ENCODE measurements around the gene CCDC90B. TPM values are rescaled to one million over a fixed set of nuclear protein-coding genes. Genes with fewer than 3 reads are reported as not detected.

Gene CCDC90B
- total and polyA plus RNA-seq, 5 donors from 2014 or later: 35.9 to 77.6 (median 70.1) TPM

GRCh38 chr11:83221694-83222093, 64.5 kb downstream of the CCDC90B start:
- Histone ChIP-seq H3K4me1 (ENCODE audit: control insufficient read depth, insufficient read depth, low read length, poor library complexity, severe bottlenecking) (no peaks in the 10 kb centered on the region), H3K36me3 (ENCODE audit: control insufficient read depth, insufficient read depth, low read length) (no peaks in the 10 kb centered on the region), H3K27ac (ENCODE audit: insufficient read depth, low read length, poor library complexity, severe bottlenecking) (no peak overlapping the region), H3K9me3 (ENCODE audit: control insufficient read depth in 2 of 2, low read length in 2 of 2) (no peaks in the 10 kb centered on the region), H3K27me3 (ENCODE audit: control insufficient read depth, insufficient read depth, low read length) (no peaks in the 10 kb centered on the region), H3K4me3 (ENCODE audit: low read depth, low read length) (no peak overlapping the region)
- H3K9me3 Mint-ChIP-seq: no peaks in the 10 kb centered on the region
- no peak for DNase-seq
- no peaks in the 10 kb centered on the region for H3K36me3 Mint-ChIP-seq
- ATAC-seq (ENCODE audit: low read depth in 2 of 2): no peak
- peaks cover 5% of the 10 kb centered on the region for H3K27me3 Mint-ChIP-seq
- no peaks in the 10 kb centered on the region for H3K4me1 Mint-ChIP-seq
- H3K27ac Mint-ChIP-seq: no peak overlapping the region
- H3K4me3 Mint-ChIP-seq: no peak overlapping the region

- H3K9me3 ChIP-seq (ENCODE audit: control insufficient read depth in 2 of 2, low read length in 2 of 2): no peaks in the 10 kb centered on the region
- H3K27ac ChIP-seq (ENCODE audit: insufficient read depth, low read length, poor library complexity, severe bottlenecking): no peak overlapping the region
- H3K4me1 ChIP-seq (ENCODE audit: control insufficient read depth, insufficient read depth, low read length, poor library complexity, severe bottlenecking): no peaks in the 10 kb centered on the region
- DNase-seq: no peak
- peaks cover 5% of the 10 kb centered on the region for H3K27me3 Mint-ChIP-seq
- H3K36me3 ChIP-seq (ENCODE audit: control insufficient read depth, insufficient read depth, low read length): no peaks in the 10 kb centered on the region
- no peak overlapping the region for H3K4me3 ChIP-seq (ENCODE audit: low read depth, low read length)
- H3K27ac Mint-ChIP-seq: no peak overlapping the region
- no peaks in the 10 kb centered on the region for H3K9me3 Mint-ChIP-seq
- no peak overlapping the region for H3K4me3 Mint-ChIP-seq
- no peaks in the 10 kb centered on the region for H3K4me1 Mint-ChIP-seq
- H3K36me3 Mint-ChIP-seq: no peaks in the 10 kb centered on the region
- ATAC-seq (ENCODE audit: low read depth in 2 of 2): no peak
- H3K27me3 ChIP-seq (ENCODE audit: control insufficient read depth, insufficient read depth, low read length): no peaks in the 10 kb centered on the region
Observed at GRCh38 chr11:83220260-83220659, 65.9 kb downstream of the CCDC90B start.

GRCh38 chr11:83219095-83219494, 67.1 kb downstream of the CCDC90B start:
- no peaks in the 10 kb centered on the region for H3K36me3 Mint-ChIP-seq
- H3K4me1 Mint-ChIP-seq: peaks cover 0 to 3% (median 0%) of the 10 kb centered on the region in 4 donors

More at GRCh38 chr11:83219095-83219494, 67.1 kb downstream of the CCDC90B start:
- Mint-ChIP-seq H3K27ac (no peak overlapping the region), H3K27me3 (peaks cover 5% of the 10 kb centered on the region), H3K9me3 (no peaks in the 10 kb centered on the region), H3K4me3 (no peak overlapping the region)
- no peaks in the 10 kb centered on the region for H3K9me3 ChIP-seq (ENCODE audit: control insufficient read depth in 2 of 2, low read length in 2 of 2)
- H3K27ac ChIP-seq (ENCODE audit: insufficient read depth, low read length, poor library complexity, severe bottlenecking): no peak overlapping the region
- no peaks in the 10 kb centered on the region for H3K27me3 ChIP-seq (ENCODE audit: control insufficient read depth, insufficient read depth, low read length)
- DNase-seq: no peak
- no peak overlapping the region for H3K4me3 ChIP-seq (ENCODE audit: low read depth, low read length)
- H3K4me1 ChIP-seq (ENCODE audit: control insufficient read depth, insufficient read depth, low read length, poor library complexity, severe bottlenecking): no peaks in the 10 kb centered on the region
- no peaks in the 10 kb centered on the region for H3K36me3 ChIP-seq (ENCODE audit: control insufficient read depth, insufficient read depth, low read length)
- ATAC-seq (ENCODE audit: low read depth in 2 of 2): no peak

Other genes with a start within 250 kb of the CCDC90B start
- gene RAB30, start 214.5 kb downstream of the CCDC90B start, total RNA-seq: 66.3 TPM
- gene RAB30, start 214.5 kb downstream of the CCDC90B start, polyA plus RNA-seq: 10 to 100 TPM; 13.3 to 27.4 (median 21.4) TPM
- gene PCF11, start 129.2 kb downstream of the CCDC90B start, total RNA-seq: 161 TPM
- 10 to 100 TPM; 19.2 to 33.3 (median 26.2) TPM for gene PCF11, start 129.2 kb downstream of the CCDC90B start, polyA plus RNA-seq
- 4.1 TPM for gene ANKRD42, start 92.7 kb downstream of the CCDC90B start, total RNA-seq
- 1 to 10 TPM; 1.3 to 4.2 (median 2.8) TPM for gene ANKRD42, start 92.7 kb downstream of the CCDC90B start, polyA plus RNA-seq

Measured in CD4-positive, CD25-positive, alpha-beta regulatory T cell (primary cell).